SH-SY5Y (cell line): ENCODE data around the gene FMNL2.

ENCODE experiments used
- GATA2 ChIP-seq: IDR thresholded peaks from 2 replicates; pipeline ENCODE4 v1.6.1; 2011; ENCODE audit warnings: mild to moderate bottlenecking, low read depth, low read length
- GATA3 ChIP-seq: IDR thresholded peaks from 2 replicates; pipeline ENCODE4 v1.6.1; 2011; ENCODE audit warnings: low read depth, mild to moderate bottlenecking, low read length, moderate library complexity

DNA sequence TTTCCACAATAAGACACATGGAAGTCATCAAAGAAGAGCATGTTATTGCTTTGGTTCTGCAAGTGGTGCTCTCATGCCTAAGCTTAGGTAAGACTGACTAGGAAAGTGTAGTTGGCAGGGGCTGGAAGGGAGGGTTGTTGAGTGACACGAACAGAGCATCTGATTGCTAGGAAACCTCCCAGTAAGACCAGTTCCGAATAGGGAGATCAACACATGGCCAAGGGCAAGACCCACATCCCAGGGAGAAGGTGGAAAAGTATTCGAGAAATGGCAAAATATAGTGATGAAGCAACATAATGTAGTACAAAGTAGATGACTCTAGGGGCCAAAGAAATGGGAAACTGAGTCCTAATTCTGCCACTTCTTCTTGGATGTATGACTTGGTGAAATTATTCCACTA, 33.8 kb upstream of the FMNL2 start:
- no peak for TF ChIP-seq GATA2
- no peak for TF ChIP-seq GATA3
